Prostate gland (tissue), 2 donors: ENCODE data around the gene EPB41L4A.

ENCODE experiments used
- CTCF ChIP-seq, 4 experiments: fragments of 200-600 bp in 2 of 4; fragments of 450-650 bp in 2 of 4; sonication (generic) in 2 of 4; IDR thresholded peaks; 1 replicate in 3 of 4; 2 replicates in 1 of 4; pipeline ENCODE4 v1.5.1; 2016 to 2019; ENCODE audit warnings: antibody characterized with exemption in 4 of 4, mild to moderate bottlenecking in 2 of 4, moderate library complexity in 2 of 4
- POLR2A ChIP-seq: fragments of 450-650 bp; IDR thresholded peaks from one replicate; pipeline ENCODE4 v1.6.1; 2016; ENCODE audit warnings: antibody characterized with exemption, mild to moderate bottlenecking
- POLR2AphosphoS5 ChIP-seq: sonication (generic); formaldehyde crosslinking; IDR thresholded peaks from one replicate; pipeline ENCODE4 v1.6.1; 2017; ENCODE audit warnings: antibody characterized with exemption

DNA sequence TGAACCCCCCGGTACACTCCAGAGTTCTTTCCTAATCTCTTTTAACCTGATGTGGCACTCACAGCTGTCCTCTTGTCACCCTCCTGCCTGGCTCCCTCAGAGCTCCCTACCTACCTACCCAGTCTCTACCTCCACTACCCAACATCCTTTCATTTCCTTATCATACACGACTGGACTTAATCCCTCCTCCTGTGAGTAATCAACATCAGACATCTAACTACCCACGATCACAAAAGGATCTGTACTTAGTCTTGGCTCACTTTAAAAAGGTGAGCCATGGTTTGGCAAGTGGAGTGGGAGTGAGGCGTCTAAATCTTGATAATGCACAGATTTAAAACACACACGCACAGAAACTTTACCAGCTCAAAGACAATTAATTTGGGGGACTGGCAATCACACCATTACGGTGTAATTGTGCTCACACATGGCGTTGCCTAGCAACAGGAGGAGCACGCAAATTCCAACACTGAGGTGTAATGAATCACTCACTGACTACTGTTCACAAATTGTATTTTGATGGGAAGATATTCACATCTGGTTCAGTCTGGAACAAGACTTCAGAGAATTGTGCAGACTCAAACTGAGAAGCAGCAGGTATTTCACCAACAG is 235.9 kb downstream of the EPB41L4A start:
- TF ChIP-seq CTCF (IDR thresholded peaks at IDR 0.05) = no peak
- no peak for TF ChIP-seq POLR2AphosphoS5
- no peak for TF ChIP-seq POLR2A
